Choroid plexus epithelial cell (primary cell): ENCODE measurements around the gene B4GALT3.

Experiments used
- DNase-seq: peaks from one replicate; pipeline ENCODE4 v3.0.0-alpha.2; 2010; ENCODE audit warnings: low read depth
- H3K4me3 ChIP-seq: 2 replicates; pipeline ENCODE4 v1.5.1; 2011; ENCODE audit warnings: low read depth, mild to moderate bottlenecking, control low read depth, low read length, moderate library complexity
- TF ChIP-seq, protein P1 (sequence below): conservative IDR thresholded peaks from 2 replicates; pipeline ENCODE4 v1.5.1; 2011; ENCODE audit warnings: low read depth, mild to moderate bottlenecking, control low read depth, inconsistent platforms, low read length, moderate library complexity

B4GALT3 gene

DNA sequence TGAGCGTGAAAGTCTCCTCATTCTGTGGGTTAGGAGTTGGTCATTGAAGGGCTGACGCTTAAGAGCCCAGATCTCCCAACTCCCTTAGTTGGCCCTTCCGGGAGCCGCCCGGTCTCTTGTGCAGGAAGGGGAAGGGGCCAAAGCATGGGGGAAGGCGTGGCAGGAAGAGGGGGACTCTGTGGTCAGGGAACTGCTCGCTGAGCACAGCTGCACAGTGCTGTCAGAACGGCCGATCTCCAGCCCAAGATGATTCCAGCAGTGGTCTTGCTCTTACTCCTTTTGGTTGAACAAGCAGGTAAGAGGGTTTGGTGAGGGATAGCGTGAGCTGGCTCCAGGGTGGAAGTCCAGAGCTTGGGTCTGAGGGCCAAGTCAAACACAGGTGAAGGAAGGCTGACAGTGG lies 37.8 kb upstream of the B4GALT3 start, which contains the start of gene FCER1G:
TSS of gene FCER1G (plus strand) at position 220 of the 400 bp plus-strand sequence. CDS start at position 247, 27 bp downstream.
- TF ChIP-seq, protein P1, sequence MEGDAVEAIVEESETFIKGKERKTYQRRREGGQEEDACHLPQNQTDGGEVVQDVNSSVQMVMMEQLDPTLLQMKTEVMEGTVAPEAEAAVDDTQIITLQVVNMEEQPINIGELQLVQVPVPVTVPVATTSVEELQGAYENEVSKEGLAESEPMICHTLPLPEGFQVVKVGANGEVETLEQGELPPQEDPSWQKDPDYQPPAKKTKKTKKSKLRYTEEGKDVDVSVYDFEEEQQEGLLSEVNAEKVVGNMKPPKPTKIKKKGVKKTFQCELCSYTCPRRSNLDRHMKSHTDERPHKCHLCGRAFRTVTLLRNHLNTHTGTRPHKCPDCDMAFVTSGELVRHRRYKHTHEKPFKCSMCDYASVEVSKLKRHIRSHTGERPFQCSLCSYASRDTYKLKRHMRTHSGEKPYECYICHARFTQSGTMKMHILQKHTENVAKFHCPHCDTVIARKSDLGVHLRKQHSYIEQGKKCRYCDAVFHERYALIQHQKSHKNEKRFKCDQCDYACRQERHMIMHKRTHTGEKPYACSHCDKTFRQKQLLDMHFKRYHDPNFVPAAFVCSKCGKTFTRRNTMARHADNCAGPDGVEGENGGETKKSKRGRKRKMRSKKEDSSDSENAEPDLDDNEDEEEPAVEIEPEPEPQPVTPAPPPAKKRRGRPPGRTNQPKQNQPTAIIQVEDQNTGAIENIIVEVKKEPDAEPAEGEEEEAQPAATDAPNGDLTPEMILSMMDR = no peak
- H3K4me3 ChIP-seq = no peak within 1 kb of the TSS
- DNase-seq = no peak

DNA sequence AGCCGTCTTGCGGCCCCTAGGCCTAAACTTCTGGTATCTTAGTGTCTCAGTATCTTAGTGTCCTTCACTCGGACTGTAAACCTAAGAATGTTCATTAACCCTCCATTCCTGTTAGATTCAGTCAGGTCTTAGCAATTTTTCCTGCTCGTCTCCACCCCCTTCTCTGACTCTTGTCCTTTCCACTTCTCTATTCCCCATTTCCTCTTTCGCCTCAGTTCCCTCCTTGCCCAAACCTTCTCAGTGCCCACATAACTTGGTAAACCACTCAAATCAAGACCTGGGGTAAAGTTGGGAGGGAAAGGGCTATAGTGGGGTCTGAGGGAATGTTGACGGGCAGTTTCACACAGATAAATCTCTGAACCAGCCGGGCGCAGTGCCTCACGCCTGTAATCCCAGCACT lies 37.1 kb upstream of the B4GALT3 start:
- no peak overlapping the region for H3K4me3 ChIP-seq
- no peak for DNase-seq
- TF ChIP-seq, protein P1 = no peak

DNA sequence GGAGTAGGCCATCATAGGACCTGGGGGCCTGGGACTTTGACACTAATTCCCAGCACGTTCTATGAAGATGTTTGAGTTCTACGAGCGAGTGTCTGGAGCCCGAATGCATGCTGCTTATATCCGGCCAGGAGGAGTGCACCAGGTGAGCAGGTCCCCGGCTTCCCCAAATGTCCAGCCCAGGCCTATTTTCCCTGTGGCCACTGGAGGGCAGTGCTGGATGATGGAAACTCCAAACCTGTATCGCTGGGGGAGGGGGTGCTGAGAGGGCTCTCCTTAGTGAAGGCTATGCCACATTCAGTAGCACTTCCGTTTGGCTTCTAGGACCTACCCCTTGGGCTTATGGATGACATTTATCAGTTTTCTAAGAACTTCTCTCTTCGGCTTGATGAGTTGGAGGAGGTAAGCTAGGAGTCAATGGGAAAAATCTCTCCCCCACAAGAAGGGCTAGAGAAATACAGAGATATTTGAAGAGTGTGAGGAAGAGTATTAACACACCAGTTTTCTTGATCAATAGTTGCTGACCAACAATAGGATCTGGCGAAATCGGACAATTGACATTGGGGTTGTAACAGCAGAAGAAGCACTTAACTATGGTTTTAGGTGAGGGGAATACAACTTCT lies 32.6 kb upstream of the B4GALT3 start:
- no peak overlapping the region for H3K4me3 ChIP-seq
- DNase-seq = peak; percentile 84
- TF ChIP-seq, protein P1 = peak; percentile 98

DNA sequence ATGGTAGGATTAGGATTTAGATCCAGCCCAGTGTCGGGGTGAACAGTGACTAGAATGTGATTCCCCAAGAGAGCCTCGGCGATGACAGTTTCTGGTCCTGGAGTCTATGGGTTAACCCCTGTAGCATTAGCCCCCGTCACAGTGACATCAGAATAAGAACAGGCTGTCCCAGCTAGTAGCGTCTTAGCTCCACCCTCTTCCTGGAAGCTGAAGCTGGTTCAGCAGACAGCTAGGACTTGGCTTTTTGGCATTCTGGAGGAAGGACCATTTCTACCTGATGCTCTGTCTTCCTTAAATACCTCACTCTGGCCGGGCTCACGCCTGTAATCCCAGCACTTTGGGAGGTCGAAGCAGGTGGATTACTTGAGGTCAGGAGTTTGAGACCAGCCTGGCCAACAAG lies 29.9 kb upstream of the B4GALT3 start:
- no peak overlapping the region for H3K4me3 ChIP-seq
- peak; percentile 96 for DNase-seq
- TF ChIP-seq, protein P1 = no peak

DNA sequence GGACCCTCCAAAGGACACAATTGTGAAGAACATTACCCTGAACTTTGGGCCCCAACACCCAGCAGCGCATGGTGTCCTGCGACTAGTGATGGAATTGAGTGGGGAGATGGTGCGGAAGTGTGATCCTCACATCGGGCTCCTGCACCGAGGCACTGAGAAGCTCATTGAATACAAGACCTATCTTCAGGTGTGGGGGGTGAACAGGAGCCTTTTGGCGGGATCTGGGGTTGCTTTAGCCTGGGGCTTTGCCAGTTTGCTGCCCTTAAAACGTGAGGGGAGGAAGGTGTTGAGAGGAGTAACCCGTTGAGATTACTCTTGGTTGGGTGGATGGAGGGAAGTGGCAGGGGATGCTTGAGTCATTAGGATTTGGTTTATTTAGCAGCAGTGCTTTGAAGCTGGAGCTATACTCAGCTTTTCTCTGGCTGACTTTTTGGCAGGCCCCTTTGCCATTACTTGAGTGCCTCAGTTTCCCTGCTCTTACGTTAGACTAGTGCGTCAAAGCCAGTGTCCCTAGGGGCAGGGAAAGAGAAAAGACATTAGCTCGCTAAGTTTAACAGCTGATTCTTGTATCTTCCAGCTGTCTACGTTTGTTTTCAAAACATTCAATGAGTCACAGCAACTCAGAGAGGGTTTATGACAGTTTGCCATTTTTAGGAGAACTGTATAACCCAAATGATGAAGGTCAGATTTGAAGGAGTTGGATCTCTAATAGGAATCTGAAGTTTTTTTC lies 29.3 kb upstream of the B4GALT3 start:
- no peak overlapping the region for H3K4me3 ChIP-seq
- TF ChIP-seq, protein P1 = no peak

DNA sequence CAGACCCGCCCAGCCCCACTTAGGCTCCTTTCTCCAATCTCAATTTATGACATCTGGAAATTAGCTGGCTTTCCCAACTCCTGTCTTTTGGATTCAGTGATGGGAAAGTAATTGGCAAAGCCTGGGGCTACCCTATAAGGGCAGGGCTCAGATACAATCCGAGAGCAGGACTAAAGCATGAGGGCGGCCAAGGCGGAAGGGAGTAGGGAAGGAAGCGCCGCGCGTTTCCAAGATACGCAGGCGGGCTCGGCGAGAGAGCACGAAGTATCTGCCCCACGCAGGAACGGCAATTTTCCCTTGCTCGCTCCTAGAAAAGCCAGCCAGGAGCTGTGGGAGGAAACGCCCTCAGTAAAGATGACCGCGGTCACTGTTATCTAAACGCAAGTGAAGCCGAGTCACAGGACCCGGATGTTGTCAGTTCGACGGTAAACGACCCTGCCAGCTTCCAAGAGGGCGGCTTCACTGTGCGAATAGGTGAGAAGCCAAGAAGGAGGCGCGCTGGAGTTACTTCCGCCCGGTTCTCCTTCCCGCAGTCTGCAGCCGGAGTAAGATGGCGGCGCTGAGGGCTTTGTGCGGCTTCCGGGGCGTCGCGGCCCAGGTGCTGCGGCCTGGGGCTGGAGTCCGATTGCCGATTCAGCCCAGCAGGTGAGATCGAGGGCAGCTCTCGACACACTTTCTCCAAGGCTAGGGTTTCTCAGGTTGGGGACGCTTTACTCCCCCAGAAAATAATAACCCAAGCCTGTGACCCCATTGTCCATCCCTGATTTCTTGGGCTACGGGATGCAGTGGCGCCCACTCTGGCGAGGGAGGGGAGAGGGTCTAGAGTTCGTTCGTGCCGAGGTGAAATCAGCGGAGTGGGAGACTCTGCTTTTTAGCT lies 24.8 kb upstream of the B4GALT3 start, which contains the start of gene NDUFS2:
TSS of gene NDUFS2 (plus strand) at position 532 of the 877 bp plus-strand sequence. CDS start at position 551, 19 bp downstream.
- H3K4me3 ChIP-seq = peak within 1 kb of the TSS; percentile 92
- DNase-seq = peak; percentile 100
- TF ChIP-seq, protein P1 = peak; percentile 38

More for the DNA sequence above, 29.3 kb upstream of the B4GALT3 start:
- peak; percentile 75 for DNase-seq
